Neural cell (in vitro differentiated cells): ENCODE measurements around the gene SAMD15.

Experiments used
- EZH2 ChIP-seq: fragments of 200-600, 300-800 bp; shearing (Covaris generic), sonication (generic); IDR thresholded peaks from 2 replicates; pipeline ENCODE4 v1.6.1; 2014; ENCODE audit warnings: antibody characterized with exemption, low read length, borderline replicate concordance, mild to moderate bottlenecking; ENCODE audit not compliant: insufficient read depth, poor library complexity, severe bottlenecking
- MXI1 ChIP-seq: fragments of 450-650 bp; conservative IDR thresholded peaks from 2 replicates; pipeline ENCODE4 v1.6.1; 2014; ENCODE audit warnings: antibody characterized with exemption, mild to moderate bottlenecking; ENCODE audit not compliant: poor library complexity, severe bottlenecking
- POLR2AphosphoS5 ChIP-seq: IDR thresholded peaks from 2 replicates; pipeline ENCODE4 v1.6.1; 2012
- RAD21 ChIP-seq: fragments of 450-650 bp; conservative IDR thresholded peaks from 2 replicates; pipeline ENCODE4 v1.6.1; 2014; ENCODE audit warnings: antibody characterized with exemption, mild to moderate bottlenecking, moderate library complexity
- SMC3 ChIP-seq: fragments of 450-650 bp; conservative IDR thresholded peaks from 2 replicates; pipeline ENCODE4 v1.6.1; 2014; ENCODE audit warnings: antibody characterized with exemption, mild to moderate bottlenecking, moderate library complexity; ENCODE audit not compliant: poor library complexity
- TAF1 ChIP-seq: IDR thresholded peaks from 2 replicates; pipeline ENCODE4 v1.6.1; 2012; ENCODE audit warnings: low read depth
- TF ChIP-seq, protein P1 (sequence below): fragments of 450-650 bp; IDR thresholded peaks from 2 replicates; pipeline ENCODE4 v1.5.1; 2014; ENCODE audit warnings: antibody characterized with exemption, mild to moderate bottlenecking, moderate library complexity; ENCODE audit not compliant: poor library complexity, severe bottlenecking
- TF ChIP-seq, protein P2 (sequence below): IDR thresholded peaks from 2 replicates; pipeline ENCODE4 v1.6.1; 2012; ENCODE audit warnings: borderline replicate concordance

DNA sequence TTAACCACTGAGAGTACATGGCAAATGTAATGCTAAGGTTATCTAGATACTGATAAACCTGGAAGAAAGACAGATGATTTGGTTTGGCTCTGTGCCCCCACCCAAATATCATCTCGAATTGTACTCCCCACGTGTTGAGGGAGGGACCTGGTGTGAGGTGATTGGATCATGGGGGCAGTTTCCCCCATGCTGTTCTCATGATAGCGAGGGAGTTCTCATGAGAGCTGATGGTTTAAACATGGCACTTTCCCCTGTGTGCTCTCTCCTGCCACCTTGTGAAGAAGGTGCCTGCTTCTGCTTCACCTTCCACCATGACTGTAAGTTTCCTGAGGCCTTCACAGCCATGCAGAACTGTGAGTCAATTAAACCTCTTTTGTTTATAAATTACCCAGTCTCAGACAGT, 32.0 kb downstream of the SAMD15 start:
- no peak for TF ChIP-seq POLR2AphosphoS5
- no peak for TF ChIP-seq RAD21
- TF ChIP-seq, protein P1, sequence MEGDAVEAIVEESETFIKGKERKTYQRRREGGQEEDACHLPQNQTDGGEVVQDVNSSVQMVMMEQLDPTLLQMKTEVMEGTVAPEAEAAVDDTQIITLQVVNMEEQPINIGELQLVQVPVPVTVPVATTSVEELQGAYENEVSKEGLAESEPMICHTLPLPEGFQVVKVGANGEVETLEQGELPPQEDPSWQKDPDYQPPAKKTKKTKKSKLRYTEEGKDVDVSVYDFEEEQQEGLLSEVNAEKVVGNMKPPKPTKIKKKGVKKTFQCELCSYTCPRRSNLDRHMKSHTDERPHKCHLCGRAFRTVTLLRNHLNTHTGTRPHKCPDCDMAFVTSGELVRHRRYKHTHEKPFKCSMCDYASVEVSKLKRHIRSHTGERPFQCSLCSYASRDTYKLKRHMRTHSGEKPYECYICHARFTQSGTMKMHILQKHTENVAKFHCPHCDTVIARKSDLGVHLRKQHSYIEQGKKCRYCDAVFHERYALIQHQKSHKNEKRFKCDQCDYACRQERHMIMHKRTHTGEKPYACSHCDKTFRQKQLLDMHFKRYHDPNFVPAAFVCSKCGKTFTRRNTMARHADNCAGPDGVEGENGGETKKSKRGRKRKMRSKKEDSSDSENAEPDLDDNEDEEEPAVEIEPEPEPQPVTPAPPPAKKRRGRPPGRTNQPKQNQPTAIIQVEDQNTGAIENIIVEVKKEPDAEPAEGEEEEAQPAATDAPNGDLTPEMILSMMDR = no peak
- no peak for TF ChIP-seq SMC3
- no peak for TF ChIP-seq MXI1
- TF ChIP-seq TAF1 = no peak
- TF ChIP-seq, protein P2, sequence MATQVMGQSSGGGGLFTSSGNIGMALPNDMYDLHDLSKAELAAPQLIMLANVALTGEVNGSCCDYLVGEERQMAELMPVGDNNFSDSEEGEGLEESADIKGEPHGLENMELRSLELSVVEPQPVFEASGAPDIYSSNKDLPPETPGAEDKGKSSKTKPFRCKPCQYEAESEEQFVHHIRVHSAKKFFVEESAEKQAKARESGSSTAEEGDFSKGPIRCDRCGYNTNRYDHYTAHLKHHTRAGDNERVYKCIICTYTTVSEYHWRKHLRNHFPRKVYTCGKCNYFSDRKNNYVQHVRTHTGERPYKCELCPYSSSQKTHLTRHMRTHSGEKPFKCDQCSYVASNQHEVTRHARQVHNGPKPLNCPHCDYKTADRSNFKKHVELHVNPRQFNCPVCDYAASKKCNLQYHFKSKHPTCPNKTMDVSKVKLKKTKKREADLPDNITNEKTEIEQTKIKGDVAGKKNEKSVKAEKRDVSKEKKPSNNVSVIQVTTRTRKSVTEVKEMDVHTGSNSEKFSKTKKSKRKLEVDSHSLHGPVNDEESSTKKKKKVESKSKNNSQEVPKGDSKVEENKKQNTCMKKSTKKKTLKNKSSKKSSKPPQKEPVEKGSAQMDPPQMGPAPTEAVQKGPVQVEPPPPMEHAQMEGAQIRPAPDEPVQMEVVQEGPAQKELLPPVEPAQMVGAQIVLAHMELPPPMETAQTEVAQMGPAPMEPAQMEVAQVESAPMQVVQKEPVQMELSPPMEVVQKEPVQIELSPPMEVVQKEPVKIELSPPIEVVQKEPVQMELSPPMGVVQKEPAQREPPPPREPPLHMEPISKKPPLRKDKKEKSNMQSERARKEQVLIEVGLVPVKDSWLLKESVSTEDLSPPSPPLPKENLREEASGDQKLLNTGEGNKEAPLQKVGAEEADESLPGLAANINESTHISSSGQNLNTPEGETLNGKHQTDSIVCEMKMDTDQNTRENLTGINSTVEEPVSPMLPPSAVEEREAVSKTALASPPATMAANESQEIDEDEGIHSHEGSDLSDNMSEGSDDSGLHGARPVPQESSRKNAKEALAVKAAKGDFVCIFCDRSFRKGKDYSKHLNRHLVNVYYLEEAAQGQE = no peak
- no peak for TF ChIP-seq EZH2
